ENCODE data around the gene RPRD1B. TPM values are rescaled to one million over a fixed set of nuclear protein-coding genes. Genes with fewer than 3 reads are reported as not detected.

The RPRD1B gene
- total and polyA plus RNA-seq, 2 of the 13 experiments (the other 11 are each of a cell fraction or from before 2014, with no cell fraction given), result 31.1 to 41.5 TPM

- no peak for DNase-seq (ENCODE audit: low spot score)
- no peak overlapping the region for H2AFZ ChIP-seq (ENCODE audit: low read length)
- H3K27me3 ChIP-seq (ENCODE audit: control insufficient read depth in 1 of 2, insufficient read depth in 2 of 2, low read length in 2 of 2), result no peaks in the 10 kb centered on the region
- no peak overlapping the region for H3K9ac ChIP-seq (ENCODE audit: insufficient read depth, low read depth, low read length)
- H3K27ac ChIP-seq (ENCODE audit: extremely low read length, insufficient read depth, low read length), result no peak overlapping the region
- H3K79me2 ChIP-seq (ENCODE audit: insufficient read depth, low read length), result no peaks in the 10 kb centered on the region
- ChIA-PET CTCF (ENCODE audit: low intra/inter-chr PET ratio, low total read pairs) (no interaction called here), POLR2A (interaction anchor here (1.8 kb wide), 1 partner anchor 28 kb away, joined by 4 read pairs; no protein-coding TSS in a partner anchor)
- intact Hi-C loops (cut with micrococcal nuclease; ENCODE audit: unreplicated experiment), result no loop called here
- peaks cover 42% of the 10 kb centered on the region for H3K4me1 ChIP-seq (ENCODE audit: insufficient read depth, low read length)
- TF ChIP-seq ZNF629 (CRISPR knock-in tag; conservative IDR thresholded peaks at IDR 0.05), result peak; percentile 65
- no peak for TF ChIP-seq ZNF777 (CRISPR knock-in tag; IDR thresholded peaks at IDR 0.05)
- TF ChIP-seq ZNF768 (CRISPR knock-in tag; IDR thresholded peaks at IDR 0.05), result peak; percentile 74
- WGBS (ENCODE audit: low lambda C conversion rate), result 95% methylated on average over 11 of the region's 11 CpGs
- H3K4me2 ChIP-seq (ENCODE audit: low read depth, low read length), result no peak overlapping the region
- no TSS peak for BruUV-seq (replicated peaks)
- in situ Hi-C loops (cut with HindIII; ENCODE audit: extremely low pct_ligation_motif_present, low pct_unique_long_range_greater_than_20kb), result no loop called here
- no peak overlapping the region for H3K4me3 ChIP-seq (replicated peaks in 1 of 3; ENCODE audit: insufficient read depth in 1 of 3, low read depth in 2 of 3, low read length in 3 of 3)
- ATAC-seq, result no peak
- FAIRE-seq, result no peak
- H3K9me3 ChIP-seq (ENCODE audit: low read length), result no peaks in the 10 kb centered on the region
- no peaks in the 10 kb centered on the region for H4K20me1 ChIP-seq (ENCODE audit: insufficient read depth, low read length)
- no peaks in the 10 kb centered on the region; a peak in 1 of 5 replicates for H3K36me3 ChIP-seq (replicated peaks in 1 of 2; ENCODE audit: control insufficient read depth in 1 of 2, insufficient read depth in 2 of 2, low read length in 2 of 2)
Observed at GRCh38 chr20:38137441-38138037, 104.0 kb downstream of the RPRD1B start.

- ChIA-PET CTCF (ENCODE audit: low intra/inter-chr PET ratio, low total read pairs) (no interaction called here), POLR2A (interaction anchor here (1.8 kb wide), 1 partner anchor 29 kb away, joined by 4 read pairs; no protein-coding TSS in a partner anchor)
- 0 out of 2 replicates have a peak, but pooled peaks have one; percentile 3 for TF ChIP-seq KAT2B (IDR thresholded peaks at IDR 0.05; ENCODE audit: borderline replicate concordance, low read depth, low read length)
- TF ChIP-seq HMG20B (CRISPR knock-in tag; conservative IDR thresholded peaks at IDR 0.05), result no peak
- TF ChIP-seq SALL2 (CRISPR knock-in tag; IDR thresholded peaks at IDR 0.05), result no peak
- peak; percentile 69 for TF ChIP-seq ZFP36 (IDR thresholded peaks at IDR 0.05; ENCODE audit: borderline replicate concordance, low read depth, low read length, partially characterized antibody)
- H3K79me2 ChIP-seq (ENCODE audit: insufficient read depth, low read length), result no peaks in the 10 kb centered on the region
- H3K4me3 ChIP-seq (replicated peaks in 1 of 3; ENCODE audit: insufficient read depth in 1 of 3, low read depth in 2 of 3, low read length in 3 of 3), result no peak overlapping the region
- DNase-seq (ENCODE audit: low spot score) (no peak), FAIRE-seq (no peak), ATAC-seq (no peak)
- intact Hi-C loops (cut with micrococcal nuclease; ENCODE audit: unreplicated experiment), result no loop called here
- BruUV-seq (replicated peaks), result no TSS peak
- 94% methylated on average over 15 of the region's 15 CpGs for WGBS (ENCODE audit: low lambda C conversion rate)
- H2AFZ ChIP-seq (ENCODE audit: low read length), result no peak overlapping the region
- no peak overlapping the region for H3K9ac ChIP-seq (ENCODE audit: insufficient read depth, low read depth, low read length)
- H3K27ac ChIP-seq (ENCODE audit: extremely low read length, insufficient read depth, low read length), result no peak overlapping the region
- H3K9me3 ChIP-seq (ENCODE audit: low read length), result no peaks in the 10 kb centered on the region
- no peaks in the 10 kb centered on the region; a peak in 1 of 5 replicates for H3K36me3 ChIP-seq (replicated peaks in 1 of 2; ENCODE audit: control insufficient read depth in 1 of 2, insufficient read depth in 2 of 2, low read length in 2 of 2)
- H3K4me2 ChIP-seq (ENCODE audit: low read depth, low read length), result no peak overlapping the region
- no peaks in the 10 kb centered on the region for H3K27me3 ChIP-seq (ENCODE audit: control insufficient read depth in 1 of 2, insufficient read depth in 2 of 2, low read length in 2 of 2)
- in situ Hi-C loops (cut with HindIII; ENCODE audit: extremely low pct_ligation_motif_present, low pct_unique_long_range_greater_than_20kb), result no loop called here
- H3K4me1 ChIP-seq (ENCODE audit: insufficient read depth, low read length), result peaks cover 42% of the 10 kb centered on the region
- no peaks in the 10 kb centered on the region for H4K20me1 ChIP-seq (ENCODE audit: insufficient read depth, low read length)
Observed at GRCh38 chr20:38138086-38138778, 104.7 kb downstream of the RPRD1B start.
